Endothelial cell of umbilical vein (primary cell): ENCODE measurements around the gene PIGH. TPM values are rescaled to one million over a fixed set of nuclear protein-coding genes. Genes with fewer than 3 reads are reported as not detected.

Experiments used
- BruUV-seq: library from RNA; stranded (reverse); fragments of 400-500 nt; replicated peaks from 2 replicates; lab custom pipeline; 2021; lab: Mats Ljungman, UMichigan
- CTCF ChIA-PET: fragments of 300-600, 350-600 bp; sonication (Branson Sonifier 250); formaldehyde crosslinking; loops from one replicate; lab custom pipeline; 2021; ENCODE audit warnings: antibody characterized with exemption, inconsistent platforms; lab: Charles Lee
- POLR2A ChIA-PET: fragments of 300-600, 350-600 bp; sonication (Branson Sonifier 250); formaldehyde crosslinking; loops from one replicate; lab custom pipeline; 2021; ENCODE audit warnings: antibody characterized with exemption, inconsistent platforms; lab: Charles Lee
- DNase-seq: peaks from one replicate; pipeline ENCODE4 v3.0.0-alpha.2; 2011; ENCODE audit warnings: low read depth, low spot score
- FAIRE-seq: peaks from 2 replicates; lab custom pipeline; 2011; peaks lifted over from hg19 to GRCh38; lab: Jason Lieb, UNC
- H2AFZ ChIP-seq: 2 replicates; pipeline ENCODE4 v1.6.0; 2012; ENCODE audit warnings: low read depth, low read length, control low read depth, inconsistent platforms
- H3K27ac ChIP-seq: 2 replicates; pipeline ENCODE4 v1.5.1; 2011; ENCODE audit warnings: low read depth, mild to moderate bottlenecking, control low read depth, low read length, moderate library complexity; ENCODE audit not compliant: insufficient read depth
- H3K27me3 ChIP-seq, 2 experiments: 2 replicates each; pipeline versions ENCODE4 v1.6.0 to v1.6.1; 2011; ENCODE audit warnings: low read length in 2 of 2, mixed read lengths in 1 of 2; ENCODE audit not compliant: control insufficient read depth in 2 of 2, insufficient read depth in 2 of 2
- H3K36me3 ChIP-seq, 2 experiments: 2 replicates in 1 of 2; 3 replicates in 1 of 2; pipeline ENCODE4 v1.5.1; 2011; ENCODE audit warnings: low read length in 2 of 2, mild to moderate bottlenecking in 1 of 2, moderate library complexity in 1 of 2; ENCODE audit not compliant: control insufficient read depth in 2 of 2, insufficient read depth in 2 of 2; ENCODE audit errors: extremely low read depth in 1 of 2
- H3K4me1 ChIP-seq: 3 replicates; pipeline ENCODE4 v1.5.1; 2011; ENCODE audit warnings: mild to moderate bottlenecking, low read length; ENCODE audit not compliant: control insufficient read depth, insufficient read depth; ENCODE audit errors: extremely low read depth
- H3K4me2 ChIP-seq: 2 replicates; pipeline ENCODE4 v1.6.1; 2011; ENCODE audit warnings: low read length, control low read depth, mixed read lengths; ENCODE audit not compliant: insufficient read depth
- H3K4me3 ChIP-seq, 3 experiments: fragments of 200-600 bp in 1 of 3; sonication (generic), shearing (Covaris generic) in 1 of 3; replicated peaks in 1 of 3; 2 replicates each; pipeline ENCODE4 v1.5.1; 2011 to 2016; ENCODE audit warnings: control low read depth in 3 of 3, low read length in 3 of 3, mild to moderate bottlenecking in 2 of 3, inconsistent platforms in 1 of 3, low read depth in 1 of 3, moderate library complexity in 1 of 3; ENCODE audit not compliant: insufficient read depth in 1 of 3
- H3K79me2 ChIP-seq: 2 replicates; pipeline ENCODE4 v1.6.0; 2012; ENCODE audit warnings: low read length, inconsistent platforms; ENCODE audit not compliant: control insufficient read depth, insufficient read depth
- H3K9ac ChIP-seq: replicated peaks from 2 replicates; pipeline ENCODE3; 2011; ENCODE audit warnings: low read length, control low read depth; ENCODE audit not compliant: insufficient read depth; ENCODE audit errors: extremely low read depth
- H3K9me1 ChIP-seq: replicated peaks from 3 replicates; pipeline ENCODE4 v1.6.0; 2011; ENCODE audit warnings: mild to moderate bottlenecking, low read length; ENCODE audit not compliant: control insufficient read depth, insufficient read depth; ENCODE audit errors: extremely low read depth
- H3K9me3 ChIP-seq: replicated peaks from 2 replicates; pipeline ENCODE4 v1.5.1; 2012; ENCODE audit warnings: low read length, inconsistent platforms; ENCODE audit not compliant: control insufficient read depth, insufficient read depth
- H4K20me1 ChIP-seq: replicated peaks from 2 replicates; pipeline ENCODE3; 2011; ENCODE audit warnings: mild to moderate bottlenecking, low read length; ENCODE audit not compliant: control insufficient read depth, insufficient read depth; ENCODE audit errors: extremely low read depth
- CTCF ChIP-seq, 2 donors: IDR thresholded peaks; 1 replicate in 1 of 2; 2 replicates in 1 of 2; pipeline ENCODE4 v1.5.1; 2011; ENCODE audit warnings: low read length in 2 of 2, mild to moderate bottlenecking in 2 of 2, moderate library complexity in 2 of 2, control low read depth in 1 of 2, inconsistent platforms in 1 of 2, low read depth in 1 of 2; ENCODE audit not compliant: insufficient read depth in 1 of 2; ENCODE audit errors: extremely low read depth in 1 of 2
- EZH2 ChIP-seq: IDR thresholded peaks from 2 replicates; pipeline ENCODE4 v1.6.1; 2012; ENCODE audit warnings: borderline replicate concordance, low read depth, mild to moderate bottlenecking, moderate library complexity, low read length, inconsistent platforms; ENCODE audit not compliant: severe bottlenecking
- FOS ChIP-seq: IDR thresholded peaks from 2 replicates; pipeline ENCODE4 v1.6.1; 2011; ENCODE audit warnings: mild to moderate bottlenecking, low read length, moderate library complexity, borderline replicate concordance; ENCODE audit not compliant: insufficient read depth
- GATA2 ChIP-seq: IDR thresholded peaks from 2 replicates; pipeline ENCODE4 v1.7.0; 2011; ENCODE audit warnings: low read depth, mild to moderate bottlenecking, moderate library complexity, mixed read lengths, low read length; ENCODE audit not compliant: insufficient read length, insufficient read depth
- JUN ChIP-seq: IDR thresholded peaks from 2 replicates; pipeline ENCODE4 v1.6.1; 2011; ENCODE audit warnings: borderline replicate concordance, low read depth; ENCODE audit not compliant: insufficient read length, insufficient read depth
- MYC ChIP-seq: IDR thresholded peaks from one replicate; pipeline ENCODE4 v1.6.1; 2011; ENCODE audit warnings: mild to moderate bottlenecking, low read depth, low read length
- POLR2A ChIP-seq: IDR thresholded peaks from 2 replicates; pipeline ENCODE4 v1.6.1; 2012; ENCODE audit warnings: low read depth, mild to moderate bottlenecking, control low read depth, low read length
- POLR2AphosphoS5 ChIP-seq: IDR thresholded peaks from 2 replicates; pipeline ENCODE4 v1.6.1; 2012; ENCODE audit warnings: low read depth, mild to moderate bottlenecking, control low read depth, low read length, moderate library complexity; ENCODE audit not compliant: insufficient read depth
- dilution Hi-C: fragments of 300-500 bp; cut with MboI; formaldehyde crosslinking; loops from one replicate; pipeline ENCODE4 v1.15.0; 2019; ENCODE audit warnings: low sequenced_read_pairs; ENCODE audit not compliant: extremely low pct_ligation_motif_present
- intact Hi-C: fragments of 100-400 bp; cut with micrococcal nuclease; formaldehyde crosslinking; loops from one replicate; pipeline ENCODE4 v1.10.0; 2022
- polyA plus RNA-seq, 4 experiments: library from polyadenylated mRNA; depleted of rRNA in 3 of 4; stranded (reverse) in 3 of 4; unstranded in 1 of 4; fragments of >200 nt; gene quantifications; 2 replicates each; pipeline versions ENCODE4 v1.2.1 to v1.2.3, GENCODE V29; 2011 to 2012; ENCODE audit warnings: missing spikeins in 1 of 4
- total RNA-seq: library from RNA; stranded (reverse); gene quantifications from 2 replicates; pipeline ENCODE4 v1.2.3, GENCODE V29; 2021
- TF ChIP-seq, protein P1 (sequence below): IDR thresholded peaks from 2 replicates; pipeline ENCODE4 v1.6.1; 2011; ENCODE audit not compliant: insufficient read depth, insufficient read length

Gene PIGH
- total and polyA plus RNA-seq, 2 donors (not counting 3 experiments of a cell fraction or from before 2014, with no cell fraction given): 12.3 to 18.0 TPM

- POLR2A ChIA-PET: no interaction called here
- Histone ChIP-seq H3K27ac (no peak overlapping the region), H2AFZ (no peak overlapping the region), H3K4me3 (no peak overlapping the region), H3K4me2 (no peak overlapping the region), H3K27me3 (peaks cover 0 to 1% of the 10 kb centered on the region in 2 experiments), H3K4me1 (no peaks in the 10 kb centered on the region), H3K9me3 (no peaks in the 10 kb centered on the region), H3K79me2 (no peaks in the 10 kb centered on the region), H4K20me1 (no peaks in the 10 kb centered on the region), H3K9ac (no peak overlapping the region), H3K9me1 (no peaks in the 10 kb centered on the region), H3K36me3 (no peaks in the 10 kb centered on the region)
- no TSS peak for BruUV-seq
- dilution Hi-C loops: no loop called here
- CTCF ChIA-PET: interaction anchor here (0.8 to 6.4 kb wide), 3 partner anchors 48 to 129 kb away, joined by 3 to 336 read pairs (median 3); no protein-coding TSS in a partner anchor
- DNase-seq: no peak
- no peak for FAIRE-seq
- TF ChIP-seq MYC (no peak), JUN (no peak), POLR2A (no peak), CTCF (IDR thresholded peaks at IDR 0.05; ENCODE audit: extremely low read depth in 1 of 2, insufficient read depth in 1 of 2, low read depth in 1 of 2, low read length in 2 of 2) (no peak), GATA2 (no peak), POLR2AphosphoS5 (no peak), FOS (no peak), EZH2 (no peak)
- TF ChIP-seq, protein P1, sequence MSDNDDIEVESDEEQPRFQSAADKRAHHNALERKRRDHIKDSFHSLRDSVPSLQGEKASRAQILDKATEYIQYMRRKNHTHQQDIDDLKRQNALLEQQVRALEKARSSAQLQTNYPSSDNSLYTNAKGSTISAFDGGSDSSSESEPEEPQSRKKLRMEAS: no peak
- intact Hi-C loops: no loop called here
Observed at GRCh38 chr14:67574806-67575205, 25.3 kb downstream of the PIGH start.
